RWPE1 (cell line): ENCODE measurements around the gene ABLIM1.

Experiments
- CTCF ChIA-PET: fragments of 350-600 bp; sonication (Branson Sonifier 250); formaldehyde crosslinking; extraction: SDS; loops from one replicate; lab custom pipeline; 2021; lab: Yijun Ruan, JAX
- POLR2A ChIA-PET: fragments of 400-600 bp; formaldehyde crosslinking; extraction: SDS; loops from one replicate; lab custom pipeline; 2020; ENCODE audit warnings: antibody characterized with exemption; ENCODE audit not compliant: low non-redundant PET; lab: Yijun Ruan, JAX
- DNase-seq: peaks from one replicate; pipeline ENCODE4 v3.0.0; 2012; ENCODE audit warnings: low spot score
- H3K27ac ChIP-seq: fragments of 450-650 bp; 2 replicates; pipeline ENCODE4 v1.5.1; 2017
- TF ChIP-seq, protein P1 (sequence below): fragments of 450-650 bp; conservative IDR thresholded peaks from 2 replicates; pipeline ENCODE4 v1.5.1; 2017; ENCODE audit warnings: low read depth, mild to moderate bottlenecking

ABLIM1 gene

DNA sequence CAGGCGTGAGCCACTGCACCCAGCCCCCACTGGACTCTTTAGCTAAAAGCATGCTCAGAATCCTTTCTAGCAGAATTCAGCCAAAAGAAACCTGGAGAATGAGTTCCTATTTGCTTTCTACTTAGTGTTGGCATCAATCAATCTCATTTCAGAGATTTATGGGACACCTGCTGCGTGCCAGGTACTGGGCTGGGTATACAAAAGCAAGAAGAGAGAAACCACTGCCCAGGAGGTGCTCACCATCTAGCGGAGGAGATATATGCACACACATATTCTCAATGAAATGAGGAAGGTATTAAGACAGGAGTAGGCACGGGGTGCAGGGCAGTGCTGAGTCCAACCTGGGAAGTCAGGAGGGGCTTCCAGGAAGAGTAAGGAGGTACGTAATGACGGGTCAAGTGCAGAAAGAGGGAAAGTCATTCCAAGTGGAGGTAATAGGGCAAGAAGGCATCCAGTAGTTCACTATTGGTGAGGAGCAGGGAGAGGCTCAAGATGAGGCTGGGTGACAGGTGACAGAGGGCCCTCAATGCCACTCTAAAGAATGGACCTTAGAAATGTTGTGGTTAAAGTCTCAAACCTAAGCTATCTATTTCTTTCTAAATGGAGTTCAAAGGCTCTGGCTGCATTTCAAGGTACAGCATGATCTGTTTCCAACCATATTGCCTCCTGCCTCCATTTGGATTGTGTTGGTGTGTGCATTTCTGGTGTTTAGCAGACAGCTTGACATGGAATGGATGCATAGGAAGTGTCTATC is 22.1 kb downstream of the ABLIM1 start:
- peak overlapping the region; percentile 73 for H3K27ac ChIP-seq
- TF ChIP-seq, protein P1, sequence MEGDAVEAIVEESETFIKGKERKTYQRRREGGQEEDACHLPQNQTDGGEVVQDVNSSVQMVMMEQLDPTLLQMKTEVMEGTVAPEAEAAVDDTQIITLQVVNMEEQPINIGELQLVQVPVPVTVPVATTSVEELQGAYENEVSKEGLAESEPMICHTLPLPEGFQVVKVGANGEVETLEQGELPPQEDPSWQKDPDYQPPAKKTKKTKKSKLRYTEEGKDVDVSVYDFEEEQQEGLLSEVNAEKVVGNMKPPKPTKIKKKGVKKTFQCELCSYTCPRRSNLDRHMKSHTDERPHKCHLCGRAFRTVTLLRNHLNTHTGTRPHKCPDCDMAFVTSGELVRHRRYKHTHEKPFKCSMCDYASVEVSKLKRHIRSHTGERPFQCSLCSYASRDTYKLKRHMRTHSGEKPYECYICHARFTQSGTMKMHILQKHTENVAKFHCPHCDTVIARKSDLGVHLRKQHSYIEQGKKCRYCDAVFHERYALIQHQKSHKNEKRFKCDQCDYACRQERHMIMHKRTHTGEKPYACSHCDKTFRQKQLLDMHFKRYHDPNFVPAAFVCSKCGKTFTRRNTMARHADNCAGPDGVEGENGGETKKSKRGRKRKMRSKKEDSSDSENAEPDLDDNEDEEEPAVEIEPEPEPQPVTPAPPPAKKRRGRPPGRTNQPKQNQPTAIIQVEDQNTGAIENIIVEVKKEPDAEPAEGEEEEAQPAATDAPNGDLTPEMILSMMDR: no peak
- CTCF ChIA-PET: interaction anchor here (1.3 kb wide), 1 partner anchor 10 kb away, joined by 3 read pairs; no protein-coding TSS in a partner anchor
- POLR2A ChIA-PET: no interaction called here
- no peak for DNase-seq

DNA sequence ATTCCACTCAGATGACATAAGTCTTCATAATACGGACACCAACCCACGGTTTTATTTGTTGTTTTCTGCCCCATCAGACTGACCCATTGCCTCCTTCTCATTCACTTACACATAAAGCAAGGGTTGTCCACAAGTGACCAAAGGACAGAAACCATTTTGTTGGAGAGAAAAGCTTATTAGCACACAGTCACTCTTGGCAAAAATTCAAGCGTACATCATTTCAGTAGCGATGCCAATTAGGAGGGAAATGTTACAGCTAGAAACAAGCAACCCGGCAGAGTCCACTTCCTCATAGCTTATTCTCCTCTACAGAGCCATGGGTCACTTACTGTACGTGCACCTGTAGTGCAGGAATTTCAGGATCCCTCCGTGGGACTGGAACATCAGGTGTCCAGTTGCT is 23.0 kb downstream of the ABLIM1 start:
- ChIA-PET CTCF (no interaction called here), POLR2A (no interaction called here)
- TF ChIP-seq, protein P1: no peak
- peak overlapping the region; percentile 73 for H3K27ac ChIP-seq
- no peak for DNase-seq

DNA sequence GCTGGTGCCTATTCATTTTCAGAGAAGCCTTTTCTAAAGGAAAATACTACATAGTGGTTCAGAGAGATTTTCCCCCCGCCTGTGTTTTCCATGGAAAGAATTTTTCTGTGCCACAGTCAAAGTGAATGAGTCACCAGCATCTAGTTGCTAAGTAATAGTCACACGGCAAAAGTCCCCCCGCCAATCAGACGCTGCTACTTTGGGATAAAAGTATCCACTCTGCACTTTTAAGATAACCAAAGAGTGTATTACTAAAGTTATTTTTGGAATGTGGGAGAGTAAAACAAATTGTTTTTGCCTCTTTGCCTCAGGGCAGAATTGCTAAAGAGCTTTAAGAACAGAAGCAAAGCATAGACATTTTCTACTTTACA is 23.5 kb downstream of the ABLIM1 start:
- CTCF ChIA-PET: interaction anchor here (0.6 to 1.1 kb wide), 2 partner anchors 58 to 86 kb away, joined by 3 read pairs; no protein-coding TSS in a partner anchor
- TF ChIP-seq, protein P1: no peak
- H3K27ac ChIP-seq: peak overlapping the region; percentile 87
- POLR2A ChIA-PET: no interaction called here
- peak; percentile 90 for DNase-seq

DNA sequence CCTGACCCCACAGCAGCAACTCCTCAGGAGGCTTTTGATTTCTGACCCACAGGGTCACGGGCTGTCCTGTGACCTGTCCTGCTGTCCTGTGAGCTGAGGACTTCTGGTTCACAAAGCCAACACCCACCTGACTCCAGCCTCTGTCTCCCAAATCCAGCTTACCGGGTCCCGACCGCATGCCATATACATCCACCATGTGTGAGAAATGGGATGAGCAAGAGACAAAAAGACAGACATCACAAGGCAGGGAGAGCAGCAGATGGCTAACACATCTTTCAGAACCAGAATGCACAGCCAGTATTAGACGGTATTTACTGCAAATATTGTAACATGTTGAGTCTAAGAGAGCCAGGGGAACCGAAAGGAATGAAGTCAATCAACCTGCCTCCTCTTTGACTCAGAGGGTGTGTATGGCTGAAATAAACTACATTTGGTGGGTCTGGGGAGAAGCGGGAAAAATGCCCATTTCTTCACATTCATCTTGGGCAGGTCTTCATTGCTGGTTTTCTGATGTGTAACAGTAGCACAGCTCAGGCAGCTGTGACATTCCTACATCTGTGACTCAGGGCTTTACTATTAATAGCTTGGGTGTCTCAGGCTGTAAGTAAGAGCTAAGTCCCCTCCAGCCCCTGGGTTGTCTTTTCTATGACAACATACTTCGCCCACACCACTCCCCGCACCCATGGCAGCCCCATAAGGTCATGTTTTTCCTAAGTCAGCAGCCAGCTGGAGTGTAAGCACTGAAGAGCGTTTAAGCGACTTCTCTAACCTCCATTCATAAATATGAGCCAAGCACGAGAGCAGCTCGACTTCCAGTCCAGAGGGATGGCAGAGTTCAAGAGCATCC is 25.0 kb downstream of the ABLIM1 start:
- peak overlapping the region; percentile 87 for H3K27ac ChIP-seq
- CTCF ChIA-PET: interaction anchor here (0.5 to 1.1 kb wide), 5 partner anchors 72 to 495 kb away, joined by 3 to 4 read pairs (median 3); no protein-coding TSS in a partner anchor
- DNase-seq: peak; percentile 59
- TF ChIP-seq, protein P1: no peak
- POLR2A ChIA-PET: no interaction called here

DNA sequence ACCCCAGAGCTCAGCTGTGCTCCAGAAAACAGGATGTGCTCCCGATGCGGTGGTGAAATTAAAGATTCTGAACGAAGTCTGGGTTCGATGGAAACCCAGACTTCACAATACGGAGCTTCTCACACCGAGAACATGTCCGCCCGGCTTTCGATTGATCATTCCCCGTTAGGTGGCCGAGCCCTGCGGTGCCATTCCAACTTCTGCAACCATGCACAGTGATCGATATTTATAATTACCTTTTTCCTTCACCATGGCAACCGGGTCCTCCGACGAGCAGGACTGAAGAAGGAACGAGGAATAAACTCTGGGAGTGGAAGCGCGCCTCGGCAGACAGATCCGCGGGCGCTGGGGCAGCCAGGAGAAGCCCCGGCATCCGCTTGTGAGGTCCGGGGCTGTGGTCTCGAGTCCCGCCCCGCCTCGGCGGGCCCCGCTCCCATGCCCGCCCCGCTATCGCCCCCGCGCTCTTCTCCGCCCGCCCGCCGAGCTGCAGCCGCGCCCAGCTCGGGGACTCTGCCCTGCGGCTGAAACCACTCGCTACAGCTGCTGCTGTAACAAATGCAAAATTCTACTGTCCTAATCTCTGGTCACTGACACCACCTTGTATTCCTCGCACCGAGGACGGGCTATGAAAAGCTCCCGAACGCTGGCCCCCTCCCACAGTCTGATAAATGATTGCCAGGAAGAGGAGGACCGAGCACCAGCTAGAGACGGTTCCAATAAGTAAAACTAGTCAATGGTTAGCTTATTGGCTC is 26.2 kb downstream of the ABLIM1 start:
- ChIA-PET CTCF (interaction anchor here (0.6 to 0.7 kb wide), 2 partner anchors 105 to 185 kb away, joined by 3 to 5 read pairs; no protein-coding TSS in a partner anchor), POLR2A (no interaction called here)

More for the DNA sequence above, 26.2 kb downstream of the ABLIM1 start:
- H3K27ac ChIP-seq: peak overlapping the region; percentile 53
- TF ChIP-seq, protein P1: no peak
- DNase-seq: peak; percentile 51
